CD4-positive, alpha-beta T cell treated with Interleukin-1 beta for 1 hour (primary cell): ENCODE results near the gene STX10.

Source experiments
- DNase-seq, 2 donors: peaks; one replicate each; pipeline ENCODE4 v3.0.0-alpha.2; 2020 to 2022

Gene STX10

GRCh38 chr19:13099073-13099999, 50.8 kb downstream of the STX10 start:
- peak; percentile 81 to 87 for DNase-seq

- peak; percentile 48 to 61 for DNase-seq
Measured at GRCh38 chr19:13098277-13099072, 51.7 kb downstream of the STX10 start.

- DNase-seq, result peak in 1 of 2 donors; percentile 45
Measured at GRCh38 chr19:13097463-13098258, 52.5 kb downstream of the STX10 start.

GRCh38 chr19:13097033-13097462, 53.1 kb downstream of the STX10 start:
- no peak for DNase-seq

- DNase-seq, result peak in 1 of 2 donors; percentile 48
Measured at GRCh38 chr19:13095934-13096927, 53.9 kb downstream of the STX10 start.

GRCh38 chr19:13095393-13095784, 54.8 kb downstream of the STX10 start:
- peak in 1 of 2 donors; percentile 60 for DNase-seq

GRCh38 chr19:13094771-13095392, 55.3 kb downstream of the STX10 start:
- DNase-seq, result peak in 1 of 2 donors; percentile 45

GRCh38 chr19:13094106-13094504, 56.1 kb downstream of the STX10 start:
- DNase-seq, result no peak
